H7 (cell line): ENCODE results near the gene OSTC. TPM values are rescaled to one million over a fixed set of nuclear protein-coding genes. Genes with fewer than 3 reads are reported as not detected.
"Not testable (repeated sequence)": the region's sequence is repeated elsewhere in the genome, so short reads cannot be mapped to it uniquely, and the experiment has no call there.

Experiments
- DNase-seq: peaks from one replicate; pipeline ENCODE4 v3.0.0; 2012
- H3K27me3 ChIP-seq: 2 replicates; pipeline ENCODE4 v1.6.0; 2011; ENCODE audit warnings: mild to moderate bottlenecking, low read length; ENCODE audit not compliant: control insufficient read depth, insufficient read depth
- H3K36me3 ChIP-seq: replicated peaks from 2 replicates; pipeline ENCODE4 v1.5.1; 2011; ENCODE audit warnings: low read length; ENCODE audit not compliant: control insufficient read depth, insufficient read depth
- H3K4me3 ChIP-seq: 2 replicates; pipeline ENCODE4 v1.5.1; 2011; ENCODE audit warnings: low read depth, mild to moderate bottlenecking, control low read depth, low read length, moderate library complexity; ENCODE audit not compliant: insufficient read depth
- total RNA-seq: library from RNA; depleted of rRNA; stranded (reverse); fragments of >200 nt; shearing (Covaris generic); gene quantifications from 2 replicates; pipeline ENCODE4 v1.2.3, GENCODE V29; 2014

Gene OSTC
- total RNA-seq, 1 experiment from 2014 or later = 183 TPM

- H3K27me3 ChIP-seq = no peaks in the 10 kb centered on the region
- H3K4me3 ChIP-seq = no peak overlapping the region
- no peaks in the 10 kb centered on the region for H3K36me3 ChIP-seq
- DNase-seq = no peak
These were observed 34.8 kb downstream of the OSTC start for GRCh38 chr4:108685036-108685686.

- DNase-seq = no peak
- Histone ChIP-seq H3K4me3 (no peak overlapping the region), H3K36me3 (no peaks in the 10 kb centered on the region)
These were observed 40.3 kb downstream of the OSTC start for GRCh38 chr4:108690738-108691137.

GRCh38 chr4:108693211-108693610, 42.8 kb downstream of the OSTC start:
- Histone ChIP-seq H3K27me3 (no peaks in the 10 kb centered on the region), H3K4me3 (no peak overlapping the region), H3K36me3 (no peaks in the 10 kb centered on the region)
- DNase-seq = no peak

More at GRCh38 chr4:108690738-108691137, 40.3 kb downstream of the OSTC start:
- no peaks in the 10 kb centered on the region for H3K27me3 ChIP-seq

DNA sequence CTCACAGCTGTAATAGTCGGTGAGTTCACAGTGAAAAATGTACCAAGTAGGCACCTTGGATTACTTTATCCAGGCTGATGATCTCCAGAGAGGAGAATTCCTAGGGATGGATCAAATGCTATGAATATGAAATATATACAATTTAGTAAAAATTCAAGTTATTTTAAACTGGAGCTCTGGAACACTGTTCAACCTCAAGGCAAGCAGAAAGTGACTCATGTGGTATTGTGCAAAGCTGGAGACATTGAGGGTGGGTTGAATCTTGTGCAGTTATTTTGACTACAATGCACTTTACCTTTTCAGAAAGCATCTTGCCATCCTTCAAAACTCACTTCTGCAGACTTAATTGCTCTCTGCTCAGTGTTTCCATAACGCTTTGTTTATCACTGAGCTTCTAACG, 43.4 kb downstream of the OSTC start:
- DNase-seq = no peak
- H3K27me3 ChIP-seq = no peaks in the 10 kb centered on the region
- no peaks in the 10 kb centered on the region for H3K36me3 ChIP-seq
- no peak overlapping the region for H3K4me3 ChIP-seq

- Histone ChIP-seq H3K36me3 (no peaks in the 10 kb centered on the region), H3K4me3 (no peak overlapping the region), H3K27me3 (no peaks in the 10 kb centered on the region)
- no peak for DNase-seq
These were observed 44.0 kb downstream of the OSTC start for GRCh38 chr4:108694423-108694822.

DNA sequence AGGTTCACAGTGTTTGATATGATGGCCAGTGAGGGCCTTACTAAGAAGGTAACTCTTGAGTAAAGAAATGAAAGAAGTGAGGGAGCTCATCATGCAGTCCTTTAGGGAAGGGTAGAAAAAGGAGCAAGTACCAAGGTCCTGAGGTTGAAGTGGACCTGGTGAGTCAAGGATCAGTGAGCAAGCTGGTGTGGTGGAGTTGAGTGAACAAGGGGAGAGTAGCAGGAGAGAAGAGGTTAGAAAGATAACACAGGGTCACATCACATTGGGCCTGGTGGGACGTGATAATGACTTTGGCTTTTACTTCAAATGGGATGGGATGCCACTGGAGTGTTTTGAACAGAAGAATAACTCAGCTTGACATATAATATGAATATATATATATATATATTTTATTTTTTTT, 44.7 kb downstream of the OSTC start:
- Histone ChIP-seq H3K27me3 (no peaks in the 10 kb centered on the region), H3K36me3 (no peaks in the 10 kb centered on the region), H3K4me3 (no peak overlapping the region)
- no peak for DNase-seq

- Histone ChIP-seq H3K27me3 (no peaks in the 10 kb centered on the region), H3K36me3 (no peaks in the 10 kb centered on the region), H3K4me3 (no peak overlapping the region)
- DNase-seq = no peak
These were observed 45.8 kb downstream of the OSTC start for GRCh38 chr4:108696160-108696559.

DNA sequence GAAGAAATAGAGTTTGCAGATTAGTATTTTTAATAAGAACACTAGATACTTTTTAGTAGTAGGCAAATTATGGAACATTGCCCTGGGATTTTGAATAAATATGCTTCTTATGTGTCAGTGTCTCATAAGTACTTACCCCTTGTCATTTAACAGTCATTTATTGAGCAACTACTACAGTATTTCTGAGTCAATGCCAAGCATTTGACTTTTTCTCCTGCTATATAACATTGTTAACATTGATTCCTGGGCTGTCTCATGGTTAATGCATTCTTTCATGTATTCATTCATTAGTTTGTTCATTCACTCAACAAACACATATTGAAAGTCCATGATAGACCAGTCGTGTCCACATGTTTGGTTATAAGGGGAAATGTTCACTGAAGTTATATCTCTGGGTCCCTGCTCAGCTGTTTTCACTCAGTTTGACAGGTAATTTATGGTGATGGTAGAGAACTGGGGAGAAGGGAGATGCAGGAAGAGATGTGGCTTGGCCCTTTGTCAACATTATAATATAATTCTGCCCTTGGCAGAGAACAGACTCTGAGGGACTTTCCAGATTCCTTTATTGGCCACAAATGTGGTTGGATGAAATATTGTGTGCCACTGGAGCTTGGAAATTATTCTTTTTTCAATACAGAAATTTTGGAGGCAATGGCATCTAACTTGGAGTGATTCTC, 49.8 kb downstream of the OSTC start:
- H3K36me3 ChIP-seq = no peaks in the 10 kb centered on the region

GRCh38 chr4:108702960-108703359, 52.6 kb downstream of the OSTC start:
- no peak overlapping the region for H3K4me3 ChIP-seq
- H3K27me3 ChIP-seq = no peaks in the 10 kb centered on the region
- H3K36me3 ChIP-seq = no peaks in the 10 kb centered on the region
- no peak for DNase-seq

More for the DNA sequence above, 49.8 kb downstream of the OSTC start:
- Histone ChIP-seq H3K27me3 (no peaks in the 10 kb centered on the region), H3K4me3 (no peak overlapping the region)
- DNase-seq = no peak

DNA sequence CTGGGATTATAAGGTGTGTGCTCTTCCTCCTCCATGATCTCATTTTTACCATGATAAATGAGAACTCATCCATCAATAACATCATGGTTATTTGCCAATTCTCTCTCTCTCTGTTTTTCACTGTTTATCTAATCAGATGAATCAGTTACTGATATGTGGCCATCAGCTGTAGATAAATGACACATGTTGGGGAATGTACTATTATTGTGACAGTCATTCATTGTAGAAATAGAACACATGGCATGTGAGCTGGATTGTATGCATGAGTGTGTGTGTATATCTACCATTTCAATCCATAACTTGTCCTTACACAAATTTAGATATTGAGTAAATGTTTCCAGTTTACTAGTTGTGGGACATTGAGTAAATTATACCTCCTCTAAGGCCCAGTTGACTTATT, 53.0 kb downstream of the OSTC start:
- H3K4me3 ChIP-seq = no peak overlapping the region
- no peak for DNase-seq
- H3K27me3 ChIP-seq = no peaks in the 10 kb centered on the region

DNA sequence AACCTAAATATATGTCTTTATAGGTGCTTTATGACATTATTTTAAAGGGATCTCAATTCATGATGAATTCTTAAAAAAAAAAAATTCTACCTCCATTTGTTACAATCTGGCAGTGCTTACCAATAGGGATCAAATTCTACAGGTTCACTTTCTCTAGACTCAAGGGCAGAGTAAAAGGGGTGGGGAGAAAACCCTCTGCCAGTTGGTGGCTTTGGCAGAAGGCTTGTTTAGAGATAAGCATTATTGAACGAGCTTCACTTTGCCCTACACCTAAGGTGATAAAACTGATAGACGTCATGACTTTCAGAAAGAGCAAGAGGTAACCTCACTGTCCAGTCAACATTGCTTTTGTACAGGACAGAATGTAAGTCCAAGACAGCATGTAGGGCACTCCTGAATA, 53.6 kb downstream of the OSTC start:
- Histone ChIP-seq H3K36me3 (no peaks in the 10 kb centered on the region), H3K27me3 (no peaks in the 10 kb centered on the region), H3K4me3 (no peak overlapping the region)
- DNase-seq = no peak

More for the DNA sequence above, 53.0 kb downstream of the OSTC start:
- no peaks in the 10 kb centered on the region for H3K36me3 ChIP-seq

DNA sequence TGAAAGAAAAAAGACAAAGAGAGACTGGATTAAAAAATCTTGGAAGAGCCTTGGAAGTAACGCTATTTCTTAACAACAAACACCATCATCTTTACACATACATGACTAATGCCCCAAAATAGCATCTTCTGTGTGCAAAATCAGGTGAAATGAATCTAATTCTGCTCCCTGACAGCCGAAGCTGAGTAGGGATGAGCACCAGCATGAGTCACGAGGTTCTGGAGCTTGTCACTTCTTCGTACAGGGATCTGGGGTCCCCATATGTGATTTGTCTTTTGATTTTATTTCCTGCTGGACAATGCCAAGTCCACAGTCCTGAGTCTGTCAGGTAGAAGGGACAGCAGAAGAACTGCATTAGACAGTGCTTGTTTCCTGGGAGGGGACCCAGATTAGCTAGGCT, 55.9 kb downstream of the OSTC start:
- no peaks in the 10 kb centered on the region for H3K27me3 ChIP-seq
- DNase-seq = no peak
- no peak overlapping the region for H3K4me3 ChIP-seq
- H3K36me3 ChIP-seq = no peaks in the 10 kb centered on the region

GRCh38 chr4:108709234-108709633, 58.8 kb downstream of the OSTC start:
- Histone ChIP-seq H3K27me3 (no peaks in the 10 kb centered on the region), H3K4me3 (no peak overlapping the region), H3K36me3 (no peaks in the 10 kb centered on the region)
- DNase-seq = no peak

GRCh38 chr4:108709722-108710121, 59.3 kb downstream of the OSTC start:
- H3K36me3 ChIP-seq = no peaks in the 10 kb centered on the region
- H3K4me3 ChIP-seq = no peak overlapping the region
- DNase-seq = no peak

GRCh38 chr4:108710578-108710977, 60.2 kb downstream of the OSTC start:
- not testable (repeated sequence) for H3K36me3 ChIP-seq, H3K27me3 ChIP-seq, DNase-seq, H3K4me3 ChIP-seq

More at GRCh38 chr4:108709722-108710121, 59.3 kb downstream of the OSTC start:
- no peaks in the 10 kb centered on the region for H3K27me3 ChIP-seq
